Smooth muscle cell (in vitro differentiated cells): Measurements from ENCODE around the gene TUBB4B. TPM values are rescaled to one million over a fixed set of nuclear protein-coding genes. Genes with fewer than 3 reads are reported as not detected.
"Not testable (repeated sequence)": the region's sequence is repeated elsewhere in the genome, so short reads cannot be mapped to it uniquely, and the experiment has no call there.

Source experiments
- DNase-seq: peaks from one replicate; lab custom pipeline; 2025; ENCODE audit not compliant: unreplicated experiment; lab: John Stamatoyannopoulos, UW
- H2AFZ ChIP-seq: fragments of 200-600 bp; sonication (generic); 2 replicates; pipeline ENCODE4 v1.6.0; 2016; ENCODE audit warnings: antibody characterized with exemption, low read depth, mild to moderate bottlenecking
- H3F3A ChIP-seq: fragments of 200-600 bp; sonication (generic); 2 replicates; pipeline ENCODE4 v1.6.0; 2017; ENCODE audit warnings: antibody characterized with exemption, low read depth
- H3K27ac ChIP-seq: fragments of 200-600 bp; sonication (generic); 2 replicates; pipeline ENCODE4 v1.5.1; 2016; ENCODE audit warnings: low read depth, mild to moderate bottlenecking
- H3K27me3 ChIP-seq: fragments of 200-600 bp; sonication (generic); 2 replicates; pipeline ENCODE4 v1.6.1; 2016; ENCODE audit warnings: low read depth, mild to moderate bottlenecking
- H3K36me3 ChIP-seq: fragments of 200-600 bp; sonication (generic); 2 replicates; pipeline ENCODE4 v1.5.1; 2016; ENCODE audit warnings: low read depth
- H3K4me1 ChIP-seq: fragments of 200-600 bp; sonication (generic); 2 replicates; pipeline ENCODE4 v1.5.1; 2016; ENCODE audit warnings: low read depth
- H3K4me2 ChIP-seq: fragments of 200-600 bp; sonication (generic); 2 replicates; pipeline ENCODE4 v1.6.0; 2016; ENCODE audit warnings: mild to moderate bottlenecking
- H3K4me3 ChIP-seq: fragments of 200-600 bp; sonication (generic); 2 replicates; pipeline ENCODE4 v1.5.1; 2016; ENCODE audit warnings: mild to moderate bottlenecking
- H3K79me2 ChIP-seq: fragments of 200-600 bp; sonication (generic); 2 replicates; pipeline ENCODE4 v1.6.0; 2016; ENCODE audit warnings: low read depth, mild to moderate bottlenecking
- H3K9ac ChIP-seq: fragments of 200-600 bp; sonication (generic); 2 replicates; pipeline ENCODE4 v1.6.0; 2016; ENCODE audit warnings: low read depth
- H3K9me3 ChIP-seq: fragments of 200-600 bp; sonication (generic); replicated peaks from 2 replicates; pipeline ENCODE4 v1.5.1; 2016; ENCODE audit warnings: low read depth
- H4K20me1 ChIP-seq: fragments of 200-600 bp; sonication (generic); 2 replicates; pipeline ENCODE4 v1.6.0; 2016; ENCODE audit warnings: low read depth
- CTCF ChIP-seq: fragments of 200-600 bp; sonication (generic); IDR thresholded peaks from 2 replicates; pipeline ENCODE4 v1.5.1; 2017; ENCODE audit warnings: borderline replicate concordance, mild to moderate bottlenecking, antibody characterized with exemption; ENCODE audit not compliant: insufficient read depth, poor library complexity, severe bottlenecking
- WGBS: methylation state at CpG from one replicate; pipeline ENCODE4 v1.1.7; 2016; ENCODE audit warnings: low lambda C conversion rate; 5-methylcytosine and 5-hydroxymethylcytosine counted together
- polyA plus RNA-seq: library from polyadenylated mRNA; unstranded; fragments of >200 nt; fragmentation: Nextera tagmentation; extraction: Ambion mirVana; gene quantifications from 2 replicates; pipeline ENCODE4 v1.2.1, GENCODE V29; 2016
- total RNA-seq: library from RNA; depleted of rRNA; stranded (reverse); fragments of >200 nt; gene quantifications from 2 replicates; pipeline ENCODE4 v1.2.3, GENCODE V29; 2014

Gene TUBB4B
- total and polyA plus RNA-seq, 2 experiments from 2014 or later: 164 to 317 TPM

GRCh38 chr9:137241490-137242268, 592 bp downstream of the TUBB4B start:
- Histone ChIP-seq H3K4me2 (peak overlapping the region; percentile 100), H3K79me2 (peaks cover 38% of the 10 kb centered on the region), H3K36me3 (no peaks in the 10 kb centered on the region), H2AFZ (no peak overlapping the region), H3K27ac (peak overlapping the region; percentile 86), H4K20me1 (peaks cover 38% of the 10 kb centered on the region), H3F3A (peaks cover 25% of the 10 kb centered on the region), H3K9me3 (no peaks in the 10 kb centered on the region), H3K9ac (peak overlapping the region; percentile 90), H3K27me3 (no peaks in the 10 kb centered on the region), H3K4me3 (peak overlapping the region; percentile 93), H3K4me1 (peaks cover 7% of the 10 kb centered on the region)
- WGBS: 7% methylated on average over 29 of the region's 83 CpGs
- DNase-seq: no peak
- no peak for TF ChIP-seq CTCF

- peaks cover 38% of the 10 kb centered on the region for H3K79me2 ChIP-seq
- peak overlapping the region; percentile 93 for H3K4me3 ChIP-seq
- peaks cover 32% of the 10 kb centered on the region for H4K20me1 ChIP-seq
- H3K9me3 ChIP-seq: no peaks in the 10 kb centered on the region
- WGBS: 80% methylated on average over 36 of the region's 36 CpGs
- H3K4me1 ChIP-seq: peaks cover 5% of the 10 kb centered on the region
- H3K9ac ChIP-seq: peak overlapping the region; percentile 90
- no peak overlapping the region for H2AFZ ChIP-seq
- no peaks in the 10 kb centered on the region for H3K36me3 ChIP-seq
- TF ChIP-seq CTCF: no peak
- no peaks in the 10 kb centered on the region for H3K27me3 ChIP-seq
- H3K4me2 ChIP-seq: peak overlapping the region; percentile 100
- H3K27ac ChIP-seq: peak overlapping the region; percentile 86
- H3F3A ChIP-seq: peaks cover 25% of the 10 kb centered on the region
- DNase-seq: no peak
These were observed 1.4 kb downstream of the TUBB4B start for GRCh38 chr9:137242269-137243203.

- not testable (repeated sequence) for H2AFZ ChIP-seq, H3K27me3 ChIP-seq, H3K27ac ChIP-seq, H3K4me3 ChIP-seq, H3K9me3 ChIP-seq, H3K9ac ChIP-seq, H3K36me3 ChIP-seq, DNase-seq, H3K4me1 ChIP-seq
- peak overlapping the region; percentile 100 for H3K4me2 ChIP-seq
- H3K79me2 ChIP-seq: peaks cover 38% of the 10 kb centered on the region
- H4K20me1 ChIP-seq: peaks cover 28% of the 10 kb centered on the region
- H3F3A ChIP-seq: peaks cover 25% of the 10 kb centered on the region
- 94% methylated on average over 18 of the region's 18 CpGs for WGBS
These were observed 2.2 kb downstream of the TUBB4B start for GRCh38 chr9:137243266-137243625.
